Measurements from ENCODE around the gene RANBP1. TPM values are rescaled to one million over a fixed set of nuclear protein-coding genes. Genes with fewer than 3 reads are reported as not detected.

RANBP1 gene
- total RNA-seq, 2 experiments from 2014 or later = 406 to 570 TPM

DNA sequence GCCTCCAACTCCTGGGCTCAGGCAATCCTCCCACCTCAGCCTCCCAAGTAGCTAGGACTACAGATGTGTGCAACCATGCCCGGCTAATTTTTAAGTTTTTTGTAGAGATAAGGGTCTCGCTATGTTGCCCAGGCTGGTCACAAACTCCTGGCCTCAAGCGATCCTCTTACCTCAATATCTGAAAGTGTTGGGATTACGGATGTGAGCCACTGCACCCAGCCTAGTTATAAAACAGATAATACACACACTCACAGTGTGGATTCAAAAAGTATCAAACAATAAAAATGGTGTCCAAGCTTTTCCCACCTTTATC is 35.3 kb downstream of the RANBP1 start:
- no peaks in the 10 kb centered on the region for H3K36me3 ChIP-seq (ENCODE audit: insufficient read depth, low read length)
- DNase-seq (ENCODE audit: low spot score) = no peak
- no peaks in the 10 kb centered on the region for H4K20me1 ChIP-seq (ENCODE audit: insufficient read depth, low read length)
- H3K4me2 ChIP-seq (ENCODE audit: low read length) = no peak overlapping the region
- BruUV-seq (replicated peaks) = no TSS peak
- CTCF ChIA-PET (ENCODE audit: unreplicated experiment) = no interaction called here
- no peaks in the 10 kb centered on the region for H3K9me3 ChIP-seq (ENCODE audit: low read length)
- intact Hi-C loops (cut with micrococcal nuclease; ENCODE audit: unreplicated experiment) = loop anchor here (10.0 kb wide), 2 partner anchors 304 to 544 kb away; no protein-coding TSS in a partner anchor
- no peak overlapping the region for H3K4me3 ChIP-seq (ENCODE audit: low read depth, low read length, poor library complexity, severe bottlenecking)
- POLR2A ChIA-PET = interaction anchor here (0.7 kb wide), 1 partner anchor 46 kb away, joined by 3 read pairs; no protein-coding TSS in a partner anchor
- H3K27ac ChIP-seq (ENCODE audit: low read depth, low read length, poor library complexity, severe bottlenecking) = no peak overlapping the region
- TF ChIP-seq, protein P1, sequence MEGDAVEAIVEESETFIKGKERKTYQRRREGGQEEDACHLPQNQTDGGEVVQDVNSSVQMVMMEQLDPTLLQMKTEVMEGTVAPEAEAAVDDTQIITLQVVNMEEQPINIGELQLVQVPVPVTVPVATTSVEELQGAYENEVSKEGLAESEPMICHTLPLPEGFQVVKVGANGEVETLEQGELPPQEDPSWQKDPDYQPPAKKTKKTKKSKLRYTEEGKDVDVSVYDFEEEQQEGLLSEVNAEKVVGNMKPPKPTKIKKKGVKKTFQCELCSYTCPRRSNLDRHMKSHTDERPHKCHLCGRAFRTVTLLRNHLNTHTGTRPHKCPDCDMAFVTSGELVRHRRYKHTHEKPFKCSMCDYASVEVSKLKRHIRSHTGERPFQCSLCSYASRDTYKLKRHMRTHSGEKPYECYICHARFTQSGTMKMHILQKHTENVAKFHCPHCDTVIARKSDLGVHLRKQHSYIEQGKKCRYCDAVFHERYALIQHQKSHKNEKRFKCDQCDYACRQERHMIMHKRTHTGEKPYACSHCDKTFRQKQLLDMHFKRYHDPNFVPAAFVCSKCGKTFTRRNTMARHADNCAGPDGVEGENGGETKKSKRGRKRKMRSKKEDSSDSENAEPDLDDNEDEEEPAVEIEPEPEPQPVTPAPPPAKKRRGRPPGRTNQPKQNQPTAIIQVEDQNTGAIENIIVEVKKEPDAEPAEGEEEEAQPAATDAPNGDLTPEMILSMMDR (conservative IDR thresholded peaks at IDR 0.05; ENCODE audit: low read length) = no peak
- TF ChIP-seq EZH2phosphoT487 (IDR thresholded peaks at IDR 0.05; ENCODE audit: borderline replicate concordance, low read depth, low read length) = no peak
- no peak overlapping the region for H2AFZ ChIP-seq (ENCODE audit: low read length)
- no peaks in the 10 kb centered on the region for H3K79me2 ChIP-seq (ENCODE audit: insufficient read depth, low read depth, low read length)
- H3K4me1 ChIP-seq (ENCODE audit: insufficient read depth, low read length, poor library complexity, severe bottlenecking) = no peaks in the 10 kb centered on the region
- H3K9me2 ChIP-seq (ENCODE audit: insufficient read depth, low read length) = no peaks in the 10 kb centered on the region

DNA sequence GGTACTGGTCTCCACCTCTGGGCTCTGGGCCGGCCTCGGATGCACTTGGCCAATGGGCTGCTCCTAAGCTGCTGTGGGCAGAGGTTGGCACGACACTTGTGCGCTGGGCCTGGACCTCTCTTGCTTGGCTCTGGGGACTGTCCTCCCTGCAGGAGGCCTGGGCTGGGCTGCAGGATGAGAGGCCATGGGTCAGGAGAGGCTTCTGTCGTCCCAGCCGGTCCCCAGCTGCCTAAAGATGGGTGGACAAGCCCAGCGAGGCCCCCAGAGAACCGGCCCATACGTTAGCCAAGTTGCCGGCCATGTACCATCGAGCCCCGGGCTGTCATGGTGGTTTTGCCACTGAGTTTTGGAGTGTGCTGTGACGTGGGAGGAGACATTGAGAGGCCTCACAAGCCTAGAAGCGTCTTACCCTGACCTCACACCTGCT is 36.6 kb downstream of the RANBP1 start:
- Histone ChIP-seq H3K4me1 (ENCODE audit: insufficient read depth, low read length, poor library complexity, severe bottlenecking) (no peaks in the 10 kb centered on the region), H3K4me3 (ENCODE audit: low read depth, low read length, poor library complexity, severe bottlenecking) (no peak overlapping the region), H3K9me2 (ENCODE audit: insufficient read depth, low read length) (no peaks in the 10 kb centered on the region), H3K27ac (ENCODE audit: low read depth, low read length, poor library complexity, severe bottlenecking) (no peak overlapping the region), H3K36me3 (ENCODE audit: insufficient read depth, low read length) (no peaks in the 10 kb centered on the region), H3K9me3 (ENCODE audit: low read length) (no peaks in the 10 kb centered on the region), H2AFZ (ENCODE audit: low read length) (no peak overlapping the region), H3K79me2 (ENCODE audit: insufficient read depth, low read depth, low read length) (no peaks in the 10 kb centered on the region), H4K20me1 (ENCODE audit: insufficient read depth, low read length) (no peaks in the 10 kb centered on the region), H3K4me2 (ENCODE audit: low read length) (no peak overlapping the region)
- intact Hi-C loops (cut with micrococcal nuclease; ENCODE audit: unreplicated experiment) = loop anchor here (10.0 kb wide), 2 partner anchors 302 to 542 kb away; no protein-coding TSS in a partner anchor
- CTCF ChIA-PET (ENCODE audit: unreplicated experiment) = no interaction called here
- BruUV-seq (replicated peaks) = no TSS peak
- TF ChIP-seq EZH2phosphoT487 (IDR thresholded peaks at IDR 0.05; ENCODE audit: borderline replicate concordance, low read depth, low read length) = no peak
- TF ChIP-seq, protein P1 (conservative IDR thresholded peaks at IDR 0.05; ENCODE audit: low read length) = no peak
- no peak for DNase-seq (ENCODE audit: low spot score)
- POLR2A ChIA-PET = no interaction called here

DNA sequence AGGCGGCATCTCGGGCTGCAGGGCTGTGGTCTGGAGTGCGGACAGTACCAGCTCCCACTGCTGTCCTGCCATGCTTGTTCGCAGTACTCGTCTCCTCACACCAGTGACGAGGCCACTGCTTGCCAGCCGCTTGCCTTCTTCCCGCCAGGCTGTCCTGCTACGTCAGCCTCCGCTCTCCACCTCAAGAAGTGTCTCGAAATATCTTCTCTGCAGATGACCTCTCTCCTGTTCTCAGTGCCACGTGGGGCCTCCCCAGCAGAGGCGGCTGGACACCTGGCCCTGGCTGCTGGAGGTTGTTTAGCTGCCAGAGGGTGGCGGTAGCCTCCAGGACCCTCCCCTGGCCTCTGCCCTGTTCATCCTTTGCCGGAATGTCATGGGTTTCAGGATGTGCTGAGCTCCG is 38.0 kb downstream of the RANBP1 start:
- Histone ChIP-seq H3K9me3 (ENCODE audit: low read length) (no peaks in the 10 kb centered on the region), H4K20me1 (ENCODE audit: insufficient read depth, low read length) (no peaks in the 10 kb centered on the region), H3K4me3 (ENCODE audit: low read depth, low read length, poor library complexity, severe bottlenecking) (no peak overlapping the region), H3K36me3 (ENCODE audit: insufficient read depth, low read length) (no peaks in the 10 kb centered on the region), H3K9me2 (ENCODE audit: insufficient read depth, low read length) (no peaks in the 10 kb centered on the region), H3K79me2 (ENCODE audit: insufficient read depth, low read depth, low read length) (no peaks in the 10 kb centered on the region), H2AFZ (ENCODE audit: low read length) (no peak overlapping the region), H3K4me1 (ENCODE audit: insufficient read depth, low read length, poor library complexity, severe bottlenecking) (no peaks in the 10 kb centered on the region), H3K27ac (ENCODE audit: low read depth, low read length, poor library complexity, severe bottlenecking) (no peak overlapping the region), H3K4me2 (ENCODE audit: low read length) (no peak overlapping the region)
- no peak for DNase-seq (ENCODE audit: low spot score)
- BruUV-seq (replicated peaks) = no TSS peak
- ChIA-PET POLR2A (no interaction called here), CTCF (ENCODE audit: unreplicated experiment) (no interaction called here)
- intact Hi-C loops (cut with micrococcal nuclease; ENCODE audit: unreplicated experiment) = loop anchor here (10.0 kb wide), 2 partner anchors 301 to 541 kb away; no protein-coding TSS in a partner anchor
- TF ChIP-seq, protein P1 (conservative IDR thresholded peaks at IDR 0.05; ENCODE audit: low read length) = no peak
- no peak for TF ChIP-seq EZH2phosphoT487 (IDR thresholded peaks at IDR 0.05; ENCODE audit: borderline replicate concordance, low read depth, low read length)

Data from OCI-LY7 (cell line).